Adipose tissue (tissue), 3 donors: ENCODE measurements around the gene TJP3. TPM values are rescaled to one million over a fixed set of nuclear protein-coding genes. Genes with fewer than 3 reads are reported as not detected.
"Not testable (repeated sequence)": the region's sequence is repeated elsewhere in the genome, so short reads cannot be mapped to it uniquely, and the experiment has no call there.

Experiments used
- H3K27ac ChIP-seq: one replicate; pipeline ENCODE4 v1.5.1; 2013; ENCODE audit warnings: low read depth, low read length
- WGBS, 3 donors: extraction: QIAGEN DNeasy Blood & Tissue Kit; methylation state at CpG; one replicate each; pipeline ENCODE4 v1.1.7; 2013; 5-methylcytosine and 5-hydroxymethylcytosine counted together
- polyA plus RNA-seq, 3 donors: library from polyadenylated mRNA; stranded (reverse); fragments of 200-250 nt; gene quantifications; one replicate each; pipeline ENCODE4 v1.2.3, GENCODE V29; 2013
- donor health status: healthy with polysubstance abuse.
- donor health status: Bipolar disorder and iron deficiency.
- donor health status: healthy.

TJP3 gene, protein sequence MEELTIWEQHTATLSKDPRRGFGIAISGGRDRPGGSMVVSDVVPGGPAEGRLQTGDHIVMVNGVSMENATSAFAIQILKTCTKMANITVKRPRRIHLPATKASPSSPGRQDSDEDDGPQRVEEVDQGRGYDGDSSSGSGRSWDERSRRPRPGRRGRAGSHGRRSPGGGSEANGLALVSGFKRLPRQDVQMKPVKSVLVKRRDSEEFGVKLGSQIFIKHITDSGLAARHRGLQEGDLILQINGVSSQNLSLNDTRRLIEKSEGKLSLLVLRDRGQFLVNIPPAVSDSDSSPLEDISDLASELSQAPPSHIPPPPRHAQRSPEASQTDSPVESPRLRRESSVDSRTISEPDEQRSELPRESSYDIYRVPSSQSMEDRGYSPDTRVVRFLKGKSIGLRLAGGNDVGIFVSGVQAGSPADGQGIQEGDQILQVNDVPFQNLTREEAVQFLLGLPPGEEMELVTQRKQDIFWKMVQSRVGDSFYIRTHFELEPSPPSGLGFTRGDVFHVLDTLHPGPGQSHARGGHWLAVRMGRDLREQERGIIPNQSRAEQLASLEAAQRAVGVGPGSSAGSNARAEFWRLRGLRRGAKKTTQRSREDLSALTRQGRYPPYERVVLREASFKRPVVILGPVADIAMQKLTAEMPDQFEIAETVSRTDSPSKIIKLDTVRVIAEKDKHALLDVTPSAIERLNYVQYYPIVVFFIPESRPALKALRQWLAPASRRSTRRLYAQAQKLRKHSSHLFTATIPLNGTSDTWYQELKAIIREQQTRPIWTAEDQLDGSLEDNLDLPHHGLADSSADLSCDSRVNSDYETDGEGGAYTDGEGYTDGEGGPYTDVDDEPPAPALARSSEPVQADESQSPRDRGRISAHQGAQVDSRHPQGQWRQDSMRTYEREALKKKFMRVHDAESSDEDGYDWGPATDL
- 1 to 10 TPM in 2 of 3 donors, under 1 TPM in 1; 0.45 to 7.4 (median 4.2) TPM for polyA plus RNA-seq

DNA sequence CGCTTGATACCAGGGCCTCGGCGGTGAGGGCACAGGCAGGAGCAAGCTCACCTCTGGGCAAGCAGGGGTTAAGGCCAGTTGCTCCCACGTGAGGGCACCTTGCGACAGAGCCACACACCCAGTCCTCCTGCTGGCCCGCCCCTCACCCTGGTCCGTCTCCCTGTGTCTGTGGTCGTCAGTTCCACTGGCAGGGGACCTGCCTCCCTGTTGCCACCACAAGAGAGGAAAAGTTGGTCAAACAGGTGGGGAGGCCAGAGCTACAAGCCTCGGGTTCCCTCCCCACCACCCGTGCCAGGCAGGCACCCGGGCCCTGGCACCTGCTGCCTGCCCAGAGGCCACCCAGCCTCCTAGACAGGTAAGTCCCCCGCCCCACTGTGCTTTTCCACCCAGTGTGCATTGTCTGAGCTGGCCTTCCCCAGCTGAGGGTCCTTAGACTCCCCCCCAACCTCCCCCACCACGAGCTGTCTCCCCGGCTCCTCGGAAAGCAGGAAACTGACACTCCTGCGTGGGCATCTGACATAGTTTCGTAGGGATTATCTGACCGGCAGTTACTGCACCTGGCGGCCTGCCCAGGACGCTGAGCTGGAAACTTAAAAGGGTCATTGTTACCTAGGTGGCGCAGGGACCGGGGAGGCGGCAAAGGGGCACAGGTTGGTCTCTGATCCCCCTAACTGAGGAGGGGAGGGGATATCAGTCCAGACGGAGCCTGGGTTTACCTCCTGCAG is at the start of gene TJP3:
Gene TJP3 (plus strand): TSS at position 178 of the 725 bp plus-strand sequence. CDS start 20,049 bp downstream, outside the sequence.
- 8 to 34% (median 31%) methylated on average over 22 to 24 of the region's 24 CpGs for WGBS, 3 donors
- H3K27ac ChIP-seq = no peak within 1 kb of the TSS

DNA sequence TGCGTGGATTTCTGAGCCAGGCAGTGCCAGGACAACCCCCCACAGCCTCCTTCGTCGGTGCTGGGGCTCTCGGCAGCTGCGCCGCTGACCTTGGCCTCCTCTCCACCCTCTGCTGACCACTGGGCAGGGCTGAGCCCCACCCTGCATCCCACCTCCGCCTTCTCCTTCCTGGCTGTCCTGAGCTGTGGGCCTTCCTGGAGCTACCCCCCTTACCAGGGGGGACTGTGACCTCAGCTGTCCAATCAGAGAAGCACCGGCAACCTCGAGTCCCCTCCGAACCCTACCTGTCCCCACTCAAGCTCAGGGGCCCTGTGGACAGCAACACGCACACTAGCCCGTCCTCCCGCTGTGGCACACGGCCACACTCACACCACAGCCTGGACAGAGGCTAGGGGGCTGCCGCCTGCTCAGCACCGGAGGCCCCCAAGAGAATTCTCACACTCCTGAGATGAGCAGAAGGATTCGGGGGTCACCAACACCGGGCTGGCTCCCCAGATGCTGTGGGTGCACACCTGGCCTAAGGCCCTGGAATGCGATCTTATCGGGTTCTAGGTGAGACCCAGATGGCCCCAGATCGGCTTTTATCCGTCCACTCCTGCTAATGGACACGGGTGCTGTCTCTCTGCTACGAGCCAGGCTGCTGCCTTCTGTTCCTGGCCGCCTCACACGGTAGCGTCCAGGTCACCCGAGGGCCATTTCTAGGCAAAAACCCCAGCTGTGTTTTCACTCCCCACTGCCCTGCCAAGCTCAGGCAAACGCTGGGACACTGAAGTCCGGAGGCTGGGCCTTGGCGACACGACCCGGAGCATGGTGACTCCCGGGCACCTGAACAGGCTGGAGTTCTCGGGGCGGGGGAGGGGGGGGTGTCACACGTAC is 49.1 kb upstream of the TJP3 start:
- H3K27ac ChIP-seq = no peak overlapping the region
- 87 to 94% (median 91%) methylated on average over 35 to 37 of the region's 37 CpGs for WGBS, 3 donors

DNA sequence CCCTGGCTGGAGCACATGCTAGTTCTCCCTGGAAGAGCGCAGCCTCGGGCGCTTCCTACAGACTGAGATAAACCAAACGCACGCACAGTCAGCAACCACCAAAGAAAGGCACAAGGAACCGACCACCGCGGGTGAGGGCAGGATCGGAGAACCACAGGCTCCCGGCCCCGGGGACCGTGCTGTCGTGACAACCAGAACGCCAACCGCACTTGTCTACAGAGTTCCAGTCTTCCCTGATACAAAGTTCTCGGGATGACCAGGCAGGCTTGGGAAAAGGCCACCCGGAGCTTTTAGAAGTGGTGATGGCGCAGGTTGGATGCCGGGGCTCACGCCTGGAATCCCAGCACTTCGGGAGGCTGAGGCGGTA is 48.5 kb upstream of the TJP3 start:
- WGBS, 3 donors = 91 to 97% (median 93%) methylated on average over 22 of the region's 22 CpGs
- H3K27ac ChIP-seq = no peak overlapping the region

GRCh38 chr19:3660493-3661219 is 47.5 kb upstream of the TJP3 start:
- 76 to 81% (median 77%) methylated on average over 21 to 23 of the region's 23 CpGs for WGBS, 3 donors

GRCh38 chr19:3661284-3662238 is 46.6 kb upstream of the TJP3 start:
- 94 to 95% (median 94%) methylated on average over 34 of the region's 34 CpGs for WGBS, 3 donors
- H3K27ac ChIP-seq = no peak overlapping the region

More at GRCh38 chr19:3660493-3661219, 47.5 kb upstream of the TJP3 start:
- no peak overlapping the region for H3K27ac ChIP-seq

DNA sequence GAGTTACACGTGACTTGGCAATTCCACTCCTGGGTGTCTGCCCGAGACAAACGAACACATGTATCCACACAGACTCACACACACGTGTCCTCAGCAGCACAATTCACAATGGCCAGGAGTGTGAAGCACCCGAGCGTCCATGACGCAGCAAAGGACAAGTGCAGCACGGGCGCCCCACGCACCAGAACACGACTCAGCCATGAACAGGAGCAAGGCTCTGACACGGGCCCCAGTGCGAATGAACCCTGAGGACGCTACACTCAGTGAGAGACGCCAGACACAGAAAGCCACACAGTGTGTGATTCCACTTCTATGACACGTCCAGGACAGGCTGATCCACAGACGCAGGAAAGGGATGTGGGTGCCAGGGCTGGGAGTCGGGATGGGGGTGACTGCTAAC is 44.3 kb upstream of the TJP3 start:
- H3K27ac ChIP-seq = no peak overlapping the region
- 92 to 94% (median 94%) methylated on average over 18 of the region's 18 CpGs for WGBS, 3 donors

DNA sequence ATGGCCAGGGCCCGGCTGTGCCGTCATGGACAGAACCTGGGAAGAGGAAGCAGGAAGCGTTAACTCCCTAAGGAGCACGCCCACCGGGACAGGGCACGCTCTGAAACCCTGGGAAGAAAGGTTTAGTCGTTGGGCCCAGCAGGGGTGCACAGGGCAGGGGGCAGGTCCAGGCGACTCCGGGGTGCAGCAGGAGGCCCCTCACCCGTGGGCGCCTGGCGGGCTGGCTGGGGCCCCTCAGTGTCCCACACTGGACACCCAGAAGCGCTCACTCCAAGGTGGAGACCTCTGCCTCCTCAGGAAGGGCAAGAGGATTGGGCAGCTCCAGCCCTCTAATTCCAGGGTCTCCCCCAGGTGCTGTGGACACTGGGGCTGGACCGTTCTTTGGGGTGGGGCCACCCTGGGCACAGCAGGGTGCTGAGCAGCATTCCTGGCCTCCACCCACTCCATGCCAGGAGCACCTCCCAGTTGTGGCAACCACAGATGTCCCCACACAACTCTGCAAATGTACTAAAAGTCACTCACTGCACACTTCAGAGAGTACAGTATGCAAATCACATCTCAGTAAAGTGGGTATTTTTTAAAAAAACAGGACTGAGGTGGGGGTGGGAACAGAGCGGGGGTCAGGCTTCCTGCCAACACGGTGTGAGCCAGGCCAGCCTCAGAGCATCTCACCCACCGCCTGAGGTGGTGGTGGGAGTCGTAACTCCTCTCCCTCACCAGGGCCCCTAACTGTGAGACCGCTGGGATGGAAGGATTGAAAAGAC is 43.1 kb upstream of the TJP3 start:
- 79 to 83% (median 83%) methylated on average over 16 to 19 of the region's 19 CpGs for WGBS, 3 donors
- H3K27ac ChIP-seq = no peak overlapping the region

DNA sequence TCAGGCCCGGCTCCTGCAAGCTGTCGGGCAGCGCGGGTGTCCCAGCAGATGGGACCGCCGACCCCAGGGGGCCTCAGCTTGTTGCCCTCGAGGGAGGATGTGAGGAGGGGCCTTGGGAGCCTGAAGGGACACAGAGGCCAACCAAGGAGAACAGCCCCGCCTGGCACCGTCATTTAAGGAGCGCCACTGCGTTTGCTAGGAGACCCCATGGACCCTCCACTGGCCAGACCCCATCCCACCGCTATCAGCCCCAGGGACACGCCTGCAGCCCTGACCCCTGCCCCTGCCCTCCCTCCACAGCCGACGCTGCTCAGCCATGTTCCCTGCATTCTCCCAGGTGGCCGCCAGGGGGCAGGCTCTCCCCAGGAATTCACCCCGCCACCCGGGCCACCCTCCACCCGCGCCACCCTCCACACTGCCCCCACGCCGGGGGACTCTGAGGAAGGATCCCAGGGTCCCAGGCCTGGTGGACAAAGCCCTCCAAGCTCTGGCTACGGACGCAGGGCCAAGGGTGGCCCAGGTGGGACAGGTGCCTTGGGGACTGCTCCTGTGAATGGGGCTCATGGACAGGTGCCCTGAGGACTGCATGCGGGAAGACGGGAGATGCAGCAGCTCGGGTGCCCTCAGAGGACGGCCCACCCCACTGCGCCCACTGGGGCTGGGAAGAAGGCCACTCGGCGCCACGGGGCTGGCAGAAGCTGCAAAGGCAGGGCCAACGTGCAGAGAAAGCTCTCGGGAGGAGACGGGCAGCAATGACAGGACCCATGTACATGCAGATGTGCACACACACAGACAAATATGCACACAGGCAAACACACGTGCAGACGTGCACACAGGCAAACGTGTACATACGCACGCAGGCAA is 42.3 kb upstream of the TJP3 start:
- no peak overlapping the region for H3K27ac ChIP-seq
- 27 to 46% (median 41%) methylated on average over 39 to 40 of the region's 40 CpGs for WGBS, 3 donors

DNA sequence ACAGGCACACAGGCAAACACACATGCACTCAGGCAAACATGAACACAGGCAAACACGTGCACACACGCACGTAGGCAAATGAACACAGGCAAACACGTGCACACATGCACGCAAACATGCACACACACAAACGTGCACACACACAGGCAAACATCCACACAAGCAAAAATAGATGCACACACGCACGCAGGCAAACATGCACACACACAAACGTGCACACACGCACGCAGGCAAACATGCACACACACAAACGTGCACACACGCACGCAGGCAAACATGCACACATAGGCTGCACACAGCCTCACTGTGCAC is 41.7 kb upstream of the TJP3 start:
- not testable (repeated sequence) for H3K27ac ChIP-seq
- WGBS, 3 donors = 88 to 92% (median 89%) methylated on average over 14 of the region's 14 CpGs

DNA sequence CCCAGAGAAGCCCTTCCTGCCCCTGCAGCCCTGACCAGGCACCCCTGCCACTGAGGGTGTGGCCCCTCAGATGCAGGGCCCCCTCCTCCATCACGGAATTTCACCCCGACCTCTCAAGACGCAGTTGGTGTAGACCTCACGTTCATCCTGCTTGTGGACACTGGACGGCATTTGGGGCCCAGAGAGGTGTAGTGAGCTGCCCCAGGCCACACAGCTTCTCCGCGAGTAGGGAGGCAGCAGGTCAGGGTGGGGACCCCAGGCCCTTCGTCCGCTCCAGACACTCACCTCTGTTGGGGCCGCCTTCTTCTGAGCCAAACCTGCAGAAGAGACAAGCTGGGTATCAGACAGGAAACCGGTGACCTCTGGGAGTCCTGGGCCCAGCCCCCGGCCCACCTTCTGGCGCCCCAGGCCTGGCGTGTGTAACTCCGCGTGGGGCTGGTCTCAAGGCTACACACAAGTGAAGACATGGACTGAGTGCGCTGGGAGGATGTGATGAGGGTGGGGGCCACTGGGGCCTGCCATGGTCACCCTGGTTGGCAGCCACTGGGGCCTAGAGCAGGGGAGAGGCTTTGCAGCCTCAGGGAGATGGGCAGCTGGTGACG is 41.0 kb upstream of the TJP3 start:
- no peak overlapping the region for H3K27ac ChIP-seq
- 87 to 90% (median 87%) methylated on average over 18 of the region's 18 CpGs for WGBS, 3 donors

GRCh38 chr19:3667766-3668165 is 40.4 kb upstream of the TJP3 start:
- no peak overlapping the region for H3K27ac ChIP-seq
- WGBS, 3 donors = 84 to 90% (median 89%) methylated on average over 16 to 17 of the region's 17 CpGs

DNA sequence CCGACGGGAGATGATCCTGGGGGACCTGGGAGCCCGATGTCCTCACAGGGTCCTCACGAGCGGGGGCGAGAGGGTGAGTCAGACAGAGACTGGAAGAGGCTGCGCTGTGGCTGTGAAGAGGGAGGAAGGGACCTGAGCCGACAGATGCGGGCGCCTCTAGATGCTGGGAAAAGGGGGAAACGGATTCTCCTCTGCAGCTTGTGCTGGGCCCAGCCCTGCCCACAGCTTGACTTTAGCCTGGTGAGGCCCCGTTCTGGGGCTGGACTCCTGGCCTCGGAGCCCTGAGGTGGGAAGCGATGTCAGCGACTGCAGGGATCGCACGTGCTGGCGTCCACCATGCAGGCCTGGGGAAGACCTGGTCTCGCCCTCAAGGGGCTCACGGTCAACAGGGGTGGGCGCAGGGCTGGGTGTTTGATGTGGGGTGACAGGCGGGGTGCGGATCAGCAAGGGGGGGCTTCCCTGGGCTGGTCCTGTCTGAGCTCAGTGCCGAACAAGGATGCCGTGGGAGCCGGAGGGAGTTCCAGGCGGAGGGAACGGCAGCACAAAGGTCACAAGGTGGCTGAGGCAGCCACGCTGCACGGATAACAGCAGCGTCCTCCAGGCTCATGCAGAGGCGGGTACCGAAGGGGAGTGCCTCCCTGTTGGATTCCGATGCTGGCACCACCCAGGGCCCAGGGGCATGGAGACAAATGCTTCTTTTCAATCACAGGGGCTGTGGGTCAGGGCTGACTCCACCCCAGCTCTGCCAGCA is 39.7 kb upstream of the TJP3 start:
- 72 to 82% (median 74%) methylated on average over 33 to 34 of the region's 34 CpGs for WGBS, 3 donors
- no peak overlapping the region for H3K27ac ChIP-seq

DNA sequence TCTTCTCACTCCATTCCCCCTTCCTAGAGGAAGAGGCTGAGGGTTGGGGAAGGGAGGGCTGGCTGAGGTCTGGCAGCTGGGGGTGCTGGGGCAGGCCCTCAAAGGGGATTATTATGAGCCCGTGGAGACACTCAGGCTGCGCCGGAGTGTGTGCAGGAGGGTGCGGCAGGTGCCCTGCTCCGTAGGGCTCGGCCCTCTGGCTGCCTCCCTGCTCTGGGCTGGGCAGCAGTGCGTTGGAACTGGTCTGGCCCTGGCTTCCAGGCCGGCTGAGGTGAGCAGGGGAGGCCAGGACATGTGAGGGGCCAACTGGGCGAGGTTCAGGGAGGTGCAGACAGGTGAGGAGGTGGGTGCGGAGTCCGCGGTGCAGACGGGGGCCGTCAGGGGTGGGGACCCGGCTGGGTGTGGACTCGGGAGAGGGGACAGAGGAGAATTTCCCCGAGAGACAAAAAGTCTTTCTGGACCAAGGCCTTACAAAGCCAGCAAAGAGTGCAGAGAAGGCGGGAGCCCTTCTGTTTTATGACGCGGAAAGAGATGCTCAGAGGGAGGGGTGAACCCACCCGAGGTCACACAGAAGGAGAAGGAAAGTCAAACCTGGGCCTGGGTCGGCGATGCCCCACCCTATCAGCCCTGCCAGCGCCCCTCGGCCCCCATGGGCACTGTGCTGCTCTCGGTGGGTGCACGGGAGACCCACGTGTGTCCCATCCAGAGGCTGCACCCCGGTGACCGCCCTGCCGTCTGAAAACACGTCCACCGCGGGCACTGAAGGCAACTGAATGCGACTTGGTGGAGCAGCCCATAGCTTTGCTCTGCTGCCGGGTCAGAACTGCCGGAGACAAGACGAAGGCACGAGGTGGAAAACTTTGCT is 38.9 kb upstream of the TJP3 start:
- 72 to 83% (median 76%) methylated on average over 39 of the region's 39 CpGs for WGBS, 3 donors
- H3K27ac ChIP-seq = no peak overlapping the region
